ENCODE results near the gene PANK2.
"Not testable (repeated sequence)": the region's sequence is repeated elsewhere in the genome, so short reads cannot be mapped to it uniquely, and the experiment has no call there.

Gene PANK2

DNA sequence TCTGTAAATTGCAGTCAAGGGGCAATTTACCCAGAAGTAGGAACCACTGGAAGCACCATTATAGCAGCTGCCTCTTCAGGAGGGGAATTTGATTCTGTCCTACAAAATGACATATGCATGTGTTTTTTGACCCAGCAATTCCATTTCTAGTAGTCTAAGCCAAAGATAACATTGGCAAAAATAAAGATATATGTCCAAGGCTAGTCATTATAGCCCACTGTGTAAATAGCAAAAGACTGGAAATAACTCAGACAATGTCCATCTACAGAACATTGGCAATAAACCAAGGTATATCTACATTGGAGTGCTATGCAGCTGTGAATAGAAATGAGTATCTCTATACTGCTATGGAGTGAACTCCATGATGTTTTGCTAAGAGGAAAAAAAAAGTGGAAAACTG lies 12.5 kb upstream of the PANK2 start:
- H3K4me3 ChIP-seq, result no peak overlapping the region
- peaks cover 0 to 9% (median 0%) of the 10 kb centered on the region in 4 donors for H3K4me1 ChIP-seq
- H3K27ac ChIP-seq, result no peak overlapping the region
- no peaks in the 10 kb centered on the region for H3K9me3 ChIP-seq
- H3K27me3 ChIP-seq, result no peaks in the 10 kb centered on the region
- TF ChIP-seq, protein P1, sequence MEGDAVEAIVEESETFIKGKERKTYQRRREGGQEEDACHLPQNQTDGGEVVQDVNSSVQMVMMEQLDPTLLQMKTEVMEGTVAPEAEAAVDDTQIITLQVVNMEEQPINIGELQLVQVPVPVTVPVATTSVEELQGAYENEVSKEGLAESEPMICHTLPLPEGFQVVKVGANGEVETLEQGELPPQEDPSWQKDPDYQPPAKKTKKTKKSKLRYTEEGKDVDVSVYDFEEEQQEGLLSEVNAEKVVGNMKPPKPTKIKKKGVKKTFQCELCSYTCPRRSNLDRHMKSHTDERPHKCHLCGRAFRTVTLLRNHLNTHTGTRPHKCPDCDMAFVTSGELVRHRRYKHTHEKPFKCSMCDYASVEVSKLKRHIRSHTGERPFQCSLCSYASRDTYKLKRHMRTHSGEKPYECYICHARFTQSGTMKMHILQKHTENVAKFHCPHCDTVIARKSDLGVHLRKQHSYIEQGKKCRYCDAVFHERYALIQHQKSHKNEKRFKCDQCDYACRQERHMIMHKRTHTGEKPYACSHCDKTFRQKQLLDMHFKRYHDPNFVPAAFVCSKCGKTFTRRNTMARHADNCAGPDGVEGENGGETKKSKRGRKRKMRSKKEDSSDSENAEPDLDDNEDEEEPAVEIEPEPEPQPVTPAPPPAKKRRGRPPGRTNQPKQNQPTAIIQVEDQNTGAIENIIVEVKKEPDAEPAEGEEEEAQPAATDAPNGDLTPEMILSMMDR (IDR thresholded peaks at IDR 0.05), result no peak
- no peak for DNase-seq
- intact Hi-C loops (cut with DNase I; ENCODE audit: low total_unique reads), result no loop called here
- H3K36me3 ChIP-seq, result peaks cover 10 to 23% (median 13%) of the 10 kb centered on the region in 3 donors

GRCh38 chr20:3878921-3879274 lies 10.3 kb upstream of the PANK2 start:
- intact Hi-C loops (cut with DNase I; ENCODE audit: low total_unique reads); H3K4me3 ChIP-seq; H3K27ac ChIP-seq; DNase-seq; H3K27me3 ChIP-seq; H3K9me3 ChIP-seq; H3K4me1 ChIP-seq; H3K36me3 ChIP-seq: not testable (repeated sequence)

DNA sequence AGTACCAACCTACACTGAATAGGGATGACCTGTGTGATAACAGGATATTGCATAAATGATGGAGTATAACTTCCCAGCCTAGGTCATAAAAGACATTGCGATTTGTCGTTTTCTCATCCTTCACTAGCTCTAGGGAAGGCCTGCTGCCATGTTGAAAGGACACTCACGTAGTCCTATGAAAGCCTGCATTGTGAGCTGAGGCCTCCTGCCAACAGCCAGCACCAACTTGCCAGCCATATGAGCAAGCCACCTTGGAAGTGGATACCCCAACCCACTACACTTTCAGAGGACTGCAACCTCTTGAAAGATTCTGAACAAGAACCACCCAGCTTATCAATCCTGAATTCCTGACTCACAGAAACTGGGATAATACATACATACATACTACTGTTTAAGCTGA lies 3.5 kb upstream of the PANK2 start:
- intact Hi-C loops (cut with DNase I; ENCODE audit: low total_unique reads), result loop anchor here (5.0 kb wide), 1 partner anchor 132 kb away; the partner anchor contains the start of gene RNF24
- Histone ChIP-seq H3K27ac (no peak overlapping the region), H3K9me3 (no peaks in the 10 kb centered on the region), H3K36me3 (no peaks in the 10 kb centered on the region), H3K4me3 (no peak overlapping the region), H3K4me1 (peaks cover 0 to 16% (median 8%) of the 10 kb centered on the region in 4 donors), H3K27me3 (no peaks in the 10 kb centered on the region)
- no peak for DNase-seq
- TF ChIP-seq, protein P1 (IDR thresholded peaks at IDR 0.05), result no peak

DNA sequence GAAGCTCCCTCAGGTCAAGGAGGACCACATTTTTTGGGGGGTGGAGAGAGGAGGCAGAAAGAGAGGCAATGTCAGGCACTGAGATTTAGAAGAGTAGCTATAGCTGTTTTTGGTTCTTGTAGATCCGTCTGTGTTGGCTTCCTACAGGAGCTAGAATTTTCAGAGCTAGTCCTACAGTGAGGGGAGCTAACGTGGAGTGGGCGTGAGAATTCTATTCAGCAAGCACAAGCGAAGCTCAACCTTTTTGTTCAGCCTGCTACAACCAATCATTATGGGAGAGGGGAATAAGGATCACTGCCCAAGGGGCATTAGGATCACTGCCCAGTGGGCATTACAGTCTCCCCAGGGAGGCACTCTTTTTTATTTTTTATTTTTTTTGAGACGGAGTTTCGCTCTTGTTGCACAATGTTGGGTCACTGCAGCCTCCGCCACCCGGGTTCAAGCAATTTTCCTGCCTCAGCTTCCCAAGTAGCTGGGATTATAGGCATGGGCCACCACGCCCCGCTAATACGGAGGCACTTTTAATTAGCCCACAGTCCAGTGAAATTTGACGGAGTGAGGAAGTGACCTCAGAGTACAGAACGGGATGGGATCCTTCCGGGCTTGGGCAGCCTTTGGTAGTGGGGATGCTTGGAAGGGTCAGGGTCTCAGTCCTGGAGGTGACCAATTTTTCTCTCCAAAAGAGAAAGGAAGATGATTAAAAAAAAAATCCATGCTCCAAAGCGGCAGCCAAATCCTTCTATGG lies 1.1 kb upstream of the PANK2 start:
- peaks cover 0 to 38% (median 26%) of the 10 kb centered on the region in 4 donors for H3K4me1 ChIP-seq
- H3K27ac ChIP-seq, result peak overlapping the region; percentile 94 to 97
- H3K27me3 ChIP-seq, result no peaks in the 10 kb centered on the region
- H3K4me3 ChIP-seq, result peak overlapping the region; percentile 95 to 100
- peak in 1 of 2 donors; percentile 25 for DNase-seq
- no peaks in the 10 kb centered on the region for H3K36me3 ChIP-seq
- TF ChIP-seq, protein P1 (IDR thresholded peaks at IDR 0.05), result no peak
- H3K9me3 ChIP-seq, result no peaks in the 10 kb centered on the region
- intact Hi-C loops (cut with DNase I; ENCODE audit: low total_unique reads), result loop anchor here (2.0 to 5.0 kb wide), 3 partner anchors 129 to 205 kb away; partner anchors contain the start of gene RNF24

DNA sequence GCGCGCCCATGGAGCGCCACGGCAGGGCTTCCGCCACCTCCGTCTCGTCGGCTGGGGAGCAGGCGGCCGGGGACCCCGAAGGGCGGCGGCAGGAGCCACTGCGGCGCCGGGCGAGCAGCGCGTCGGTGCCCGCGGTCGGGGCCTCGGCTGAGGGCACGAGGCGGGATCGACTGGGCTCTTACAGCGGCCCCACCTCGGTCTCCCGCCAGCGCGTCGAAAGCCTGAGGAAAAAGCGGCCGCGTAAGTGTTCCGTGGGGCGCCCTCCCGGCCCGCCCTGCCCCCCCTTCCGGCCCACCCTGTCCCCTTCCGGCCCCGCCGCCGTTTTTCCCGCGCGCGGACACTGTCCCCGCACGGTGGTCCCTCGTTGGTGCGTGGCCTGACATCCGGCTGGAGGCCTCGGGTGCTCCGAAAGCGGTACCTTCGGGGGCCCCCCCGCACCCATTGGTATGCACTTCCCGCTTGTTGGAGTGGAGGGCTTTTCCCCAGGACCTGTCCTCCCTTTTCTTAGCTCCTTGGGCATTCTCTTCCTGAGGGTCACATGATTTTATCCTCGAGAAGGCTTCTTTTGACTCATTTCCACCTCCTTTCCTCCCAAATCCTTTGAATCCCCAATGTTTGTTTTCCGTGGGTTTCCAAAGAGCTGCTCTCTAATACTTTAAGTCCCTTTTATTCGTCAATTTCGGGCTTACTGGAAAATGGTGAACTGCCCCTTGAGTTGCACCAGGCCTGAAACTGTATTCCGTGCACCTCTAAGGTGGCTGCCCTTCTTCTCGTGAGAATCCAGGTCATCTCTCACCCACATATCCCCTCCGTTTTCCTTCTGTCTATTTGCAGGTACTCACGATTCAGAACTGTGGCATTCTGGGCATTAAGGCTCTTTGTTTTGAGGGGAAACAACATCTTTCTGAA lies 556 bp downstream of the PANK2 start:
- H3K27me3 ChIP-seq, result no peaks in the 10 kb centered on the region
- peak; percentile 4 to 74 for DNase-seq
- peak overlapping the region; percentile 94 to 97 for H3K27ac ChIP-seq
- peaks cover 0 to 55% (median 40%) of the 10 kb centered on the region in 4 donors for H3K4me1 ChIP-seq
- intact Hi-C loops (cut with DNase I; ENCODE audit: low total_unique reads), result loop anchor here (2.0 to 5.0 kb wide), 3 partner anchors 128 to 203 kb away; partner anchors contain the start of gene RNF24
- H3K4me3 ChIP-seq, result peak overlapping the region; percentile 95 to 100
- H3K36me3 ChIP-seq, result no peaks in the 10 kb centered on the region
- no peaks in the 10 kb centered on the region for H3K9me3 ChIP-seq
- TF ChIP-seq, protein P1 (IDR thresholded peaks at IDR 0.05), result no peak

DNA sequence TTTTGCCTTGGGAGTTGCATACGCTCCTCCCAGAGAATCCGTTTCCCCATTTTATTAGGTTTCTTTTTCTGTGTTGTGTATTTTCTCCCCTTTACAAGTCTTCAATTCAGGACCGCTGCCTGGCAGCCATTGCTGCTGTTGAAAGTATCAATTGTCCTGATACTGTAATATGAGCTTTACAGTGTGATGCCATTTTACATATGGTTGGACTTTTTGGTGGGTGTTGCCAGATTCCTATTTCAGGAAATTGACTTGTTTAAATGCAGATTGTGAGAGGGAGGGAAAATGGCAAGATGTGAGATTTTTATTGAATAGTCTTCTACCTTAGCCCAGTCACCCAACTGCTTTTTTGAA lies 1.2 kb downstream of the PANK2 start:
- no peaks in the 10 kb centered on the region for H3K36me3 ChIP-seq
- H3K4me1 ChIP-seq, result peaks cover 0 to 61% (median 43%) of the 10 kb centered on the region in 4 donors
- H3K9me3 ChIP-seq, result no peaks in the 10 kb centered on the region
- intact Hi-C loops (cut with DNase I; ENCODE audit: low total_unique reads), result no loop called here
- peak overlapping the region; percentile 94 to 97 for H3K27ac ChIP-seq
- TF ChIP-seq, protein P1 (IDR thresholded peaks at IDR 0.05), result no peak
- H3K4me3 ChIP-seq, result peak overlapping the region; percentile 95 to 100
- DNase-seq, result peak in 1 of 2 donors; percentile 19
- H3K27me3 ChIP-seq, result no peaks in the 10 kb centered on the region

All from tibial artery (tissue), 4 donors.